CD8-positive, alpha-beta memory T cell (primary cell): ENCODE results near the gene CCDC28A. TPM values are rescaled to one million over a fixed set of nuclear protein-coding genes. Genes with fewer than 3 reads are reported as not detected.

Experiments
- CTCF ChIA-PET: fragments of 350-600 bp; sonication (Branson Sonifier 250); formaldehyde crosslinking; loops from one replicate; lab custom pipeline; 2021; ENCODE audit warnings: antibody characterized with exemption; lab: Charles Lee
- POLR2A ChIA-PET: fragments of 350-600 bp; sonication (Branson Sonifier 250); formaldehyde crosslinking; loops from one replicate; lab custom pipeline; 2021; ENCODE audit warnings: antibody characterized with exemption; lab: Charles Lee
- DNase-seq, 5 donors: peaks; one replicate each; pipeline versions ENCODE4 v3.0.0 to v3.0.0-alpha.2; 2020 to 2022; ENCODE audit warnings: mixed read lengths in 1 of 5
- H3K27ac ChIP-seq: one replicate; pipeline ENCODE4 v1.7.0; 2013; ENCODE audit warnings: low read depth, mild to moderate bottlenecking, low read length, moderate library complexity
- H3K27me3 ChIP-seq: 2 replicates; pipeline ENCODE4 v1.7.0; 2013; ENCODE audit warnings: low read length, mild to moderate bottlenecking; ENCODE audit not compliant: insufficient read depth, poor library complexity, severe bottlenecking
- H3K36me3 ChIP-seq: 2 replicates; pipeline ENCODE4 v1.7.0; 2013; ENCODE audit warnings: mild to moderate bottlenecking, low read length, moderate library complexity; ENCODE audit not compliant: insufficient read depth
- H3K4me1 ChIP-seq: 2 replicates; pipeline ENCODE4 v1.7.0; 2013; ENCODE audit warnings: mild to moderate bottlenecking, low read length, moderate library complexity; ENCODE audit not compliant: insufficient read depth
- H3K4me3 ChIP-seq: 2 replicates; pipeline ENCODE4 v1.7.0; 2013; ENCODE audit warnings: mild to moderate bottlenecking, low read length
- H3K9me3 ChIP-seq: 2 replicates; pipeline ENCODE4 v1.7.0; 2013; ENCODE audit warnings: mild to moderate bottlenecking, low read length
- H3K27ac Mint-ChIP-seq, 8 donors: one replicate each; pipeline ENCODE4 v1.8.0; 2020 to 2021; ENCODE audit warnings: mixed read lengths in 8 of 8, mild to moderate bottlenecking in 6 of 8, inconsistent platforms in 3 of 8, moderate library complexity in 3 of 8
- H3K27me3 Mint-ChIP-seq, 2 donors: one replicate each; pipeline ENCODE4 v1.8.0; 2020 to 2021; ENCODE audit warnings: mixed read lengths in 2 of 2, mild to moderate bottlenecking in 1 of 2, moderate library complexity in 1 of 2
- H3K36me3 Mint-ChIP-seq, 3 donors: one replicate each; pipeline ENCODE4 v1.8.0; 2020 to 2021; ENCODE audit warnings: mixed read lengths in 3 of 3, inconsistent platforms in 1 of 3, mild to moderate bottlenecking in 1 of 3
- H3K4me1 Mint-ChIP-seq, 3 donors: one replicate each; pipeline ENCODE4 v1.8.0; 2020 to 2021; ENCODE audit warnings: mixed read lengths in 3 of 3, inconsistent platforms in 1 of 3, mild to moderate bottlenecking in 1 of 3
- H3K4me3 Mint-ChIP-seq, 7 donors: one replicate each; pipeline ENCODE4 v1.8.0; 2020 to 2021; ENCODE audit warnings: mixed read lengths in 7 of 7, mild to moderate bottlenecking in 6 of 7, moderate library complexity in 4 of 7, inconsistent platforms in 2 of 7
- H3K9me3 Mint-ChIP-seq, 5 donors: one replicate each; pipeline ENCODE4 v1.8.0; 2020 to 2022; ENCODE audit warnings: mixed read lengths in 5 of 5, mild to moderate bottlenecking in 3 of 5, moderate library complexity in 2 of 5, inconsistent platforms in 1 of 5
- polyA plus RNA-seq: library from polyadenylated mRNA; unstranded; fragments of 300-500 nt; fragmentation: Illumina TruSeq; gene quantifications from one replicate; pipeline ENCODE4 v1.2.3, GENCODE V29; 2021
- total RNA-seq, 2 experiments: library from RNA; stranded (reverse); gene quantifications; one replicate each; pipeline ENCODE4 v1.2.3, GENCODE V29; 2021

Gene CCDC28A
- total and polyA plus RNA-seq, 3 experiments from 2014 or later: 15.1 to 52.4 (median 16.1) TPM

GRCh38 chr6:138814179-138814834 is 40.7 kb downstream of the CCDC28A start:
- Mint-ChIP-seq H3K27me3 (no peaks in the 10 kb centered on the region), H3K9me3 (no peaks in the 10 kb centered on the region), H3K4me3 (no peak overlapping the region), H3K36me3 (no peaks in the 10 kb centered on the region), H3K27ac (no peak overlapping the region), H3K4me1 (peaks cover 0 to 3% (median 0%) of the 10 kb centered on the region in 3 donors)
- Histone ChIP-seq H3K4me3 (no peak overlapping the region), H3K9me3 (no peaks in the 10 kb centered on the region), H3K27ac (no peak overlapping the region), H3K36me3 (no peaks in the 10 kb centered on the region), H3K4me1 (no peaks in the 10 kb centered on the region), H3K27me3 (no peaks in the 10 kb centered on the region)
- DNase-seq: no peak
- ChIA-PET POLR2A (no interaction called here), CTCF (interaction anchor here (1.3 to 2.1 kb wide), 3 partner anchors 170 to 478 kb away, joined by 3 to 11 read pairs (median 3); partner anchors contain the start of genes REPS1 and TXLNB)

- Mint-ChIP-seq H3K4me1 (peaks cover 0 to 3% (median 0%) of the 10 kb centered on the region in 3 donors), H3K4me3 (no peak overlapping the region), H3K9me3 (no peaks in the 10 kb centered on the region), H3K36me3 (no peaks in the 10 kb centered on the region), H3K27ac (no peak overlapping the region), H3K27me3 (no peaks in the 10 kb centered on the region)
- POLR2A ChIA-PET: no interaction called here
- CTCF ChIA-PET: interaction anchor here (1.0 to 2.1 kb wide), 7 partner anchors 8 to 549 kb away, joined by 3 to 11 read pairs (median 4); partner anchors contain the start of genes REPS1 and TXLNB
- Histone ChIP-seq H3K4me3 (no peak overlapping the region), H3K27ac (no peak overlapping the region), H3K4me1 (no peaks in the 10 kb centered on the region), H3K36me3 (no peaks in the 10 kb centered on the region), H3K27me3 (no peaks in the 10 kb centered on the region), H3K9me3 (no peaks in the 10 kb centered on the region)
- no peak for DNase-seq
These were observed 41.7 kb downstream of the CCDC28A start for GRCh38 chr6:138815221-138815620.

GRCh38 chr6:138815797-138816528 is 42.4 kb downstream of the CCDC28A start:
- H3K4me1 ChIP-seq: no peaks in the 10 kb centered on the region
- ChIA-PET CTCF (interaction anchor here (1.0 to 2.3 kb wide), 9 partner anchors 9 to 554 kb away, joined by 3 to 11 read pairs (median 4); partner anchors contain the start of genes REPS1 and TXLNB), POLR2A (interaction anchor here (0.6 to 1.0 kb wide), 4 partner anchors 40 to 548 kb away, joined by 3 to 4 read pairs (median 3); partner anchors contain the start of gene TXLNB)
- DNase-seq: peak in 2 of 5 donors; percentile 30 to 32
- no peaks in the 10 kb centered on the region for H3K9me3 ChIP-seq
- no peaks in the 10 kb centered on the region for H3K36me3 Mint-ChIP-seq
- H3K27ac Mint-ChIP-seq: peak overlapping the region in 1 of 8 donors; percentile 57
- no peak overlapping the region for H3K4me3 Mint-ChIP-seq
- H3K27me3 ChIP-seq: no peaks in the 10 kb centered on the region
- peaks cover 0 to 3% (median 0%) of the 10 kb centered on the region in 3 donors for H3K4me1 Mint-ChIP-seq
- H3K4me3 ChIP-seq: no peak overlapping the region
- H3K36me3 ChIP-seq: no peaks in the 10 kb centered on the region
- no peaks in the 10 kb centered on the region for H3K9me3 Mint-ChIP-seq
- no peak overlapping the region for H3K27ac ChIP-seq
- no peaks in the 10 kb centered on the region for H3K27me3 Mint-ChIP-seq

GRCh38 chr6:138817799-138818198 is 44.2 kb downstream of the CCDC28A start:
- ChIA-PET POLR2A (no interaction called here), CTCF (interaction anchor here (2.3 kb wide), 1 partner anchor 402 kb away, joined by 7 read pairs; no protein-coding TSS in a partner anchor)
- DNase-seq: no peak
- Histone ChIP-seq H3K9me3 (no peaks in the 10 kb centered on the region), H3K27me3 (no peaks in the 10 kb centered on the region), H3K4me3 (no peak overlapping the region), H3K36me3 (no peaks in the 10 kb centered on the region), H3K27ac (no peak overlapping the region), H3K4me1 (no peaks in the 10 kb centered on the region)
- no peak overlapping the region for H3K4me3 Mint-ChIP-seq
- H3K9me3 Mint-ChIP-seq: no peaks in the 10 kb centered on the region
- peak overlapping the region in 1 of 8 donors; percentile 13 for H3K27ac Mint-ChIP-seq
- H3K36me3 Mint-ChIP-seq: no peaks in the 10 kb centered on the region
- H3K27me3 Mint-ChIP-seq: no peaks in the 10 kb centered on the region
- H3K4me1 Mint-ChIP-seq: peaks cover 0 to 3% (median 0%) of the 10 kb centered on the region in 3 donors

- Mint-ChIP-seq H3K36me3 (no peaks in the 10 kb centered on the region), H3K27me3 (no peaks in the 10 kb centered on the region), H3K27ac (peak overlapping the region in 1 of 8 donors; percentile 31), H3K4me3 (no peak overlapping the region), H3K4me1 (peaks cover 0 to 3% (median 0%) of the 10 kb centered on the region in 3 donors), H3K9me3 (no peaks in the 10 kb centered on the region)
- Histone ChIP-seq H3K36me3 (no peaks in the 10 kb centered on the region), H3K27me3 (no peaks in the 10 kb centered on the region), H3K9me3 (no peaks in the 10 kb centered on the region), H3K4me3 (no peak overlapping the region), H3K4me1 (no peaks in the 10 kb centered on the region), H3K27ac (no peak overlapping the region)
- ChIA-PET CTCF (interaction anchor here (1.1 kb wide), 1 partner anchor 170 kb away, joined by 3 read pairs; no protein-coding TSS in a partner anchor), POLR2A (no interaction called here)
- no peak for DNase-seq
These were observed 45.1 kb downstream of the CCDC28A start for GRCh38 chr6:138818496-138819194.

- Histone ChIP-seq H3K36me3 (no peaks in the 10 kb centered on the region), H3K27me3 (no peaks in the 10 kb centered on the region), H3K27ac (no peak overlapping the region), H3K9me3 (no peaks in the 10 kb centered on the region), H3K4me3 (no peak overlapping the region), H3K4me1 (no peaks in the 10 kb centered on the region)
- DNase-seq: no peak
- H3K4me3 Mint-ChIP-seq: no peak overlapping the region
- H3K27ac Mint-ChIP-seq: no peak overlapping the region
- CTCF ChIA-PET: no interaction called here
- no peaks in the 10 kb centered on the region for H3K9me3 Mint-ChIP-seq
- no peaks in the 10 kb centered on the region for H3K36me3 Mint-ChIP-seq
- H3K4me1 Mint-ChIP-seq: peaks cover 0 to 6% (median 6%) of the 10 kb centered on the region in 3 donors
- no peaks in the 10 kb centered on the region for H3K27me3 Mint-ChIP-seq
- POLR2A ChIA-PET: no interaction called here
These were observed 48.0 kb downstream of the CCDC28A start for GRCh38 chr6:138821519-138821918.

GRCh38 chr6:138824482-138825144 is 51.0 kb downstream of the CCDC28A start:
- POLR2A ChIA-PET: no interaction called here
- no peak overlapping the region for H3K27ac ChIP-seq
- no peaks in the 10 kb centered on the region for H3K9me3 Mint-ChIP-seq
- H3K4me3 ChIP-seq: no peak overlapping the region
- CTCF ChIA-PET: no interaction called here
- peak overlapping the region in 1 of 8 donors; percentile 40 for H3K27ac Mint-ChIP-seq
- no peaks in the 10 kb centered on the region for H3K4me1 ChIP-seq
- peak in 1 of 5 donors; percentile 42 for DNase-seq
- H3K4me1 Mint-ChIP-seq: peaks cover 0 to 6% (median 6%) of the 10 kb centered on the region in 3 donors
- no peaks in the 10 kb centered on the region for H3K27me3 ChIP-seq
- H3K4me3 Mint-ChIP-seq: no peak overlapping the region
- peaks cover 0 to 2% of the 10 kb centered on the region in 2 donors for H3K27me3 Mint-ChIP-seq
- H3K9me3 ChIP-seq: no peaks in the 10 kb centered on the region
- no peaks in the 10 kb centered on the region for H3K36me3 ChIP-seq
- H3K36me3 Mint-ChIP-seq: peaks cover 0 to 4% (median 0%) of the 10 kb centered on the region in 3 donors
